ENCODE results near the gene PKHD1.
"Not testable (repeated sequence)": the region's sequence is repeated elsewhere in the genome, so short reads cannot be mapped to it uniquely, and the experiment has no call there.

The PKHD1 gene

GRCh38 chr6:51854876-51855275 is 232.5 kb downstream of the PKHD1 start:
- DNase-seq (ENCODE audit: low spot score): no peak
- H3K4me3 ChIP-seq: no peak overlapping the region
- TF ChIP-seq CTCF (IDR thresholded peaks at IDR 0.05): no peak
- H3K27ac ChIP-seq: no peak overlapping the region

GRCh38 chr6:51854347-51854746 is 233.1 kb downstream of the PKHD1 start:
- Histone ChIP-seq H3K4me3 (no peak overlapping the region), H3K27ac (no peak overlapping the region)
- TF ChIP-seq CTCF (IDR thresholded peaks at IDR 0.05): no peak
- no peak for DNase-seq (ENCODE audit: low spot score)

GRCh38 chr6:51853109-51853508 is 234.3 kb downstream of the PKHD1 start:
- not testable (repeated sequence) for H3K4me3 ChIP-seq; H3K27ac ChIP-seq; DNase-seq (ENCODE audit: low spot score)

DNA sequence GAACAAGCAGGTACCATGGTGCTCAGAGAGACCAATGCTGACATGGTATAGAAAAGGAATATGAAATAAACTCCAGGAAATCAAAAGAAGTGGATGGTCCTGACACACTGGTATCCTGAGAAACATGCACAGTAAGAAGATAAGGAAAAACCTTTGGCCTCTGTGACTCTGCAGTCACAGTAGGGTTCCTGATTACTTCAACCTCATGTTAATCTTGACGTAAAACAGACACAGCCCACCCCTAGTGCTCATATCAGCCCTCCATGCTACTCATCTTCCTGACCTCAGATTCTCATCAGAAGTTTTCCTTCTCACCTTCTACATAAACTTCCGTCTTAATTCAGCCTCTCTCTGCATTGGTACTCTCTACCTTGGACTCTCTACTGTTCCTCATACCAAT is 240.9 kb downstream of the PKHD1 start:
- TF ChIP-seq CTCF (IDR thresholded peaks at IDR 0.05): no peak
- H3K4me3 ChIP-seq: no peak overlapping the region
- DNase-seq (ENCODE audit: low spot score): no peak
- no peak overlapping the region for H3K27ac ChIP-seq

DNA sequence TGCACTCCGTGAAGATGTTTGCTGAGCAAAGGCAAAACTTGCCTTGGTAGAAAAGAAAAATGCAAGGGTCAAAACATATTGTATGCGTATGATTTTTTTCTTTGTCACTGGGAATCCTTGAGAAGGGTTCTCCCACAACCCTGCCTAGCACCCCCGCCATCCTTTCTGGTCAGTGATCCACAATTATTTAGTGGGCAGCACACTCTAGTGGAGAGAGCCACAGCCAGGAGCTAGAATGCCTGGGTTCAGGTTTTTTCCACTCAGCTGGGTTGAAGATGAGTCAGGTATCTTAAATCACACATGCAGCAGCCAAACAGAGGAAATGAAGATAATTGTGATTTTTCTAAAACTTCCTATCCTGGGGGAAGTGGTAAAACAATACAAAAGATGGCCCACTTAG is 243.1 kb downstream of the PKHD1 start:
- DNase-seq (ENCODE audit: low spot score): no peak
- no peak overlapping the region for H3K4me3 ChIP-seq
- no peak for TF ChIP-seq CTCF (IDR thresholded peaks at IDR 0.05)
- H3K27ac ChIP-seq: no peak overlapping the region

DNA sequence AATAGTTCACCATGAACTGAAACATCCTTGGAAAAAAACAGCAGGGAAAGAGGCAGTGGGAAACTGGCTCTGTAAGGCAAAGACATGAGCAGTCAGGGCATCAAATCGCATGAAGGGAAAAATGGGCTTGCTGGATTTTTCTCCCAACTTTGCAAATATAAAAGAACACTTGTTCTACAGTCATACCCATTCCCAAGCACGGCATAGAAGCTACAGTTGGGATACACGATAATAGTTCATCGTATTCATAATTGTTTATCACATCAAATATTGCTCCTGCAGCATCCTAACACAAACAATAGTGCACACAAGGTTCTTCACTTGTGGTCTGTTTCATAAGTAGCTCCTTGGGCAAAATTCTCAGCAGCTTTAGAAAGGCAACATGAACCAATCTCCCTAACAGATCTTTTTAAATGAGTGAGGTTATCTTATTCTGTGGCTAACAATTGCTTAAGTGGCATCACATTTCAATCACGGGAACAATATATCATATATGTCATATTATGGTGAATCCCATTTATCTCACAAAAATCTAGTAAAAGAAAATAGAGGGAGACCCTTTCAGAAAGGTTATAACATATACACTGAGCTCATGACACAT is 243.9 kb downstream of the PKHD1 start:
- Histone ChIP-seq H3K27ac (no peak overlapping the region), H3K4me3 (no peak overlapping the region)
- DNase-seq (ENCODE audit: low spot score): no peak
- no peak for TF ChIP-seq CTCF (IDR thresholded peaks at IDR 0.05)

DNA sequence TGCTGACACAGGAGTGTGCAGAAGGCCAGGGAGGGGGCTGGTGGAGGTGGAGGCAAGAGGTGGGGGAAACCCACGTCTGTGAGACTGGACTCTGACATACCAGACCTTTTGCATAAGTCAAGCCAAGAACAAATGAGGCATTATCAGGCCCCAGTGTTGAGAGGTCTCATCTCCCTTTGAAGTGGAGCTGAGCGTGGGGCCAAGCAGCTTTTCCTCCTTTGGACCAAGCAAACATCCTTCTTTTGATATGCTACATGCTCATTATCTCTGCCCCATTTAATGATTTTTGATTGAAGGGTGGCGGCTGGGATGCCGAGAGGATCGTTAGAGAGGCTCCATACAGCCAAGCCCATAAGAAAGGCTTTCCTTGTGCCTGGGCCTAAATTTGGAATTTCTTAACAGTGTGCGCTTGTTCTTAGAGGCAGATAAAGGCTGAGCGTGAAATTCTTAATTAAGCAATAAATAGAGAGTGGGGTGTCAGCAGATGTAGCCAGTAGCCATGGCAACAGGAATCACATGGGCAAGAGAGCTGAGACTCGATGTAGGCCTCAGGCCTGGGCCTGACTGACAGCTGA is 244.5 kb downstream of the PKHD1 start:
- DNase-seq (ENCODE audit: low spot score): no peak
- no peak for TF ChIP-seq CTCF (IDR thresholded peaks at IDR 0.05)

More for the DNA sequence above, 244.5 kb downstream of the PKHD1 start:
- no peak overlapping the region for H3K27ac ChIP-seq
- no peak overlapping the region for H3K4me3 ChIP-seq
